H9 (cell line): ENCODE measurements around the gene ZNF385B. TPM values are rescaled to one million over a fixed set of nuclear protein-coding genes. Genes with fewer than 3 reads are reported as not detected.

Experiments
- DNase-seq: peaks from one replicate; pipeline ENCODE4 v3.0.0-alpha.2; 2017
- H2AFZ ChIP-seq: one replicate; pipeline ENCODE4 v1.6.1; 2013; ENCODE audit warnings: mild to moderate bottlenecking, low read length, control low read depth, moderate library complexity
- H2AK5ac ChIP-seq: 2 replicates; pipeline ENCODE4 v1.6.1; 2013; ENCODE audit warnings: low read length, control low read depth, mixed read lengths; ENCODE audit not compliant: insufficient read length
- H2BK120ac ChIP-seq: one replicate; pipeline ENCODE4 v1.6.1; 2013; ENCODE audit warnings: low read depth, mild to moderate bottlenecking, low read length, control low read depth, inconsistent platforms; ENCODE audit not compliant: poor library complexity, severe bottlenecking
- H2BK12ac ChIP-seq: 2 replicates; pipeline ENCODE4 v1.6.1; 2013; ENCODE audit warnings: low read length, control low read depth, mixed read lengths, low read depth; ENCODE audit not compliant: insufficient read length
- H2BK15ac ChIP-seq: 2 replicates; pipeline ENCODE4 v1.6.1; 2013; ENCODE audit warnings: low read depth, low read length, control low read depth
- H2BK20ac ChIP-seq: one replicate; pipeline ENCODE4 v1.6.1; 2013; ENCODE audit warnings: low read depth, mild to moderate bottlenecking, low read length, control low read depth, inconsistent platforms; ENCODE audit not compliant: poor library complexity, severe bottlenecking
- H2BK5ac ChIP-seq: 2 replicates; pipeline ENCODE4 v1.6.1; 2013; ENCODE audit warnings: low read length, control low read depth, mixed read lengths; ENCODE audit not compliant: insufficient read length
- H3K14ac ChIP-seq: 2 replicates; pipeline ENCODE4 v1.6.1; 2013; ENCODE audit warnings: low read length, control low read depth; ENCODE audit not compliant: insufficient read depth
- H3K18ac ChIP-seq: 2 replicates; pipeline ENCODE4 v1.6.1; 2013; ENCODE audit warnings: low read depth, mild to moderate bottlenecking, mixed read lengths, low read length, control low read depth; ENCODE audit not compliant: insufficient read length
- H3K23ac ChIP-seq: 2 replicates; pipeline ENCODE4 v1.6.1; 2013; ENCODE audit warnings: low read length, control low read depth, mixed read lengths, low read depth; ENCODE audit not compliant: insufficient read length
- H3K23me2 ChIP-seq: 2 replicates; pipeline ENCODE4 v1.6.1; 2013; ENCODE audit warnings: low read depth, mild to moderate bottlenecking, mixed read lengths, low read length, control low read depth; ENCODE audit not compliant: insufficient read length, poor library complexity, severe bottlenecking
- H3K27ac ChIP-seq: 2 replicates; pipeline ENCODE4 v1.5.1; 2013; ENCODE audit warnings: low read length, control low read depth, mixed read lengths, low read depth; ENCODE audit not compliant: insufficient read length
- H3K27me3 ChIP-seq: 2 replicates; pipeline ENCODE4 v1.6.1; 2013; ENCODE audit warnings: low read length, control low read depth, inconsistent platforms; ENCODE audit not compliant: insufficient read depth
- H3K4ac ChIP-seq: 2 replicates; pipeline ENCODE4 v1.6.1; 2013; ENCODE audit warnings: low read depth, mild to moderate bottlenecking, control low read depth, inconsistent platforms, low read length, moderate library complexity
- H3K4me1 ChIP-seq: 2 replicates; pipeline ENCODE4 v1.6.1; 2013; ENCODE audit warnings: low read length, control low read depth, inconsistent platforms; ENCODE audit not compliant: insufficient read depth
- H3K4me2 ChIP-seq: 2 replicates; pipeline ENCODE4 v1.6.1; 2013; ENCODE audit warnings: low read length, control low read depth, mixed read lengths; ENCODE audit not compliant: insufficient read length, insufficient read depth
- H3K56ac ChIP-seq: 2 replicates; pipeline ENCODE4 v1.6.1; 2013; ENCODE audit warnings: low read depth, mild to moderate bottlenecking, mixed read lengths, low read length, control low read depth; ENCODE audit not compliant: insufficient read length
- H3K79me1 ChIP-seq: 2 replicates; pipeline ENCODE4 v1.6.1; 2013; ENCODE audit warnings: low read depth, mild to moderate bottlenecking, moderate library complexity, low read length, control low read depth, inconsistent platforms; ENCODE audit not compliant: insufficient read depth, poor library complexity, severe bottlenecking
- H3K79me2 ChIP-seq: 2 replicates; pipeline ENCODE4 v1.6.1; 2013; ENCODE audit warnings: low read length, control low read depth, inconsistent platforms; ENCODE audit not compliant: insufficient read depth
- H3K9ac ChIP-seq: 2 replicates; pipeline ENCODE4 v1.6.1; 2013; ENCODE audit warnings: low read length, control low read depth, mixed read lengths; ENCODE audit not compliant: insufficient read length; ENCODE audit errors: extremely low read depth
- H3K9me3 ChIP-seq: one replicate; pipeline ENCODE4 v1.6.1; 2013; ENCODE audit warnings: low read depth, low read length, inconsistent platforms; ENCODE audit not compliant: control insufficient read depth
- H3T11ph ChIP-seq: one replicate; pipeline ENCODE4 v1.6.1; 2013; ENCODE audit warnings: mild to moderate bottlenecking, low read length, control low read depth, inconsistent platforms
- H4K20me1 ChIP-seq: one replicate; pipeline ENCODE4 v1.6.1; 2013; ENCODE audit not compliant: control insufficient read depth, insufficient read length, insufficient read depth
- H4K5ac ChIP-seq: 2 replicates; pipeline ENCODE4 v1.6.1; 2013; ENCODE audit warnings: low read depth, mild to moderate bottlenecking, mixed read lengths, low read length, control low read depth; ENCODE audit not compliant: insufficient read length
- H4K8ac ChIP-seq: replicated peaks from 2 replicates; pipeline ENCODE4 v1.6.1; 2013; ENCODE audit warnings: low read length, control low read depth, mixed read lengths, low read depth; ENCODE audit not compliant: insufficient read length
- H4K91ac ChIP-seq: 2 replicates; pipeline ENCODE4 v1.6.1; 2013; ENCODE audit warnings: low read depth, mild to moderate bottlenecking, moderate library complexity, mixed read lengths, low read length, control low read depth; ENCODE audit not compliant: insufficient read length
- H3K27ac Mint-ChIP-seq, 3 experiments: 2 replicates in 2 of 3; 3 replicates in 1 of 3; pipeline ENCODE4 v1.8.0; 2020 to 2021; ENCODE audit warnings: mixed read lengths in 3 of 3, mild to moderate bottlenecking in 1 of 3, moderate library complexity in 1 of 3
- H3K27me3 Mint-ChIP-seq: 2 replicates; pipeline ENCODE4 v1.8.0; 2021; ENCODE audit warnings: low read depth, mild to moderate bottlenecking, moderate library complexity, mixed read lengths
- H3K36me3 Mint-ChIP-seq, 3 experiments: 2 replicates in 2 of 3; 3 replicates in 1 of 3; pipeline ENCODE4 v1.8.0; 2020 to 2021; ENCODE audit warnings: low read depth in 3 of 3, mixed read lengths in 3 of 3; ENCODE audit not compliant: insufficient read depth in 1 of 3
- H3K4me1 Mint-ChIP-seq, 2 experiments: 2 replicates each; pipeline ENCODE4 v1.8.0; 2020; ENCODE audit warnings: mixed read lengths in 2 of 2
- H3K4me3 Mint-ChIP-seq, 2 experiments: 2 replicates in 1 of 2; 3 replicates in 1 of 2; pipeline ENCODE4 v1.8.0; 2020 to 2021; ENCODE audit warnings: mild to moderate bottlenecking in 2 of 2, mixed read lengths in 2 of 2, moderate library complexity in 1 of 2
- H3K9me3 Mint-ChIP-seq, 2 experiments: 2 replicates in 1 of 2; 3 replicates in 1 of 2; pipeline ENCODE4 v1.8.0; 2020; ENCODE audit warnings: mild to moderate bottlenecking in 2 of 2, mixed read lengths in 2 of 2, moderate library complexity in 1 of 2
- WGBS: extraction: QIAGEN DNeasy Blood & Tissue Kit; methylation state at CpG from one replicate; pipeline ENCODE4 v1.1.7; 2013; ENCODE audit warnings: missing lambda C conversion rate, low lambda C conversion rate, mixed read lengths; ENCODE audit not compliant: insufficient read length; ENCODE audit errors: extremely low coverage; 5-methylcytosine and 5-hydroxymethylcytosine counted together
- total RNA-seq: library from RNA; stranded (reverse); gene quantifications from 2 replicates; pipeline ENCODE4 v1.2.1, GENCODE V29; 2021
- TF ChIP-seq, protein P1 (sequence below): fragments of 200-600 bp; sonication (generic); conservative IDR thresholded peaks from 3 replicates; pipeline ENCODE4 v1.8.0; 2021; ENCODE audit warnings: antibody characterized with exemption, mild to moderate bottlenecking

ZNF385B gene
- total RNA-seq, 1 experiment from 2014 or later, result 2.1 TPM

DNA sequence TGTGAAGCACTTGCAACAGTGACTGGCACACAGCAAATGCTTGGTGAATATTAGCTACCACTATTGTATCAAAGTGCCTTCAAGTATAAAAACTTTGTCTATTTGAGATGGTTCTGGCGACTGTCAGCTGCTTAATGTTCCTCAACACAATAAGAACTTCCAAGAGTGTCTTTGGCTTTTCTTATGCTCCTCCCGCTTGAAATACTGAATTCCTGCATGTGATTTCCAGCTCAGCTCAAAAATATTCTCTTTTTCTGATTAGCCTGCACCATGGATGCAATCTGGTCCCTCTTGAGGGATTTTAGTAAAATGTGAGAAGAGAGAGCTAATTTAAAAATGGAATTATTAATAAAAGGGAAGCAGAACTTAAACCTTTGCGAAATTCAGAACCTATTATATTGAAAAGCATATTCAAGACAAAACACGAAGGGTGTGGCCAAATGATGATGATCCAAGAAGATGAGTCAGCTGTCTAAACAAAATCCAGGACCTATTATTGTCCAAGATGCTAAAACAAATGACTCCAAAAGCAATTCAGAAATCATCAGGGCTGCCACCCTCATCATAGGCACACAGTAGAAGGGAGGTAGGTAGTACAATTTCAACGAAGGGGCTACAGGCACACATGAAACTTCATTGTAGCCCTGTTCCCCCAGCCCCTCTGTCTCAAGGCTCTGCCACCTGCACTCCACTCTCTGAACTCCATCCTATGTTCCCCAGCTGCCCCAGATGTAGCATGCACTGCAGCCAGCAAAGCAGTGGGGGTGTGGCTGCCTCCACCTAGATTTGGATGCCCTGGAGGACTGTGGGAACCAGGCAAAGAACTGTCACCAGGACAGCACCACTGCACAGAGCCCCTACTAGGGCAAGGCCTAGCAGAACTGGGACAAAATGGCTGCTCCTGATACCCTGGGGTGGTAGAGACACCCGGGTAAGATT lies 190.1 kb downstream of the ZNF385B start:
- H3K9ac ChIP-seq, result no peak overlapping the region
- DNase-seq, result no peak
- no peak overlapping the region for H3K14ac ChIP-seq
- no peak overlapping the region for H3K4ac ChIP-seq
- no peak overlapping the region for H3K4me3 Mint-ChIP-seq
- H2AFZ ChIP-seq, result no peak overlapping the region
- H2BK5ac ChIP-seq, result no peak overlapping the region
- no peaks in the 10 kb centered on the region for H3K79me1 ChIP-seq
- H2BK120ac ChIP-seq, result no peak overlapping the region
- H3K4me2 ChIP-seq, result no peak overlapping the region
- H3K4me1 ChIP-seq, result no peaks in the 10 kb centered on the region
- TF ChIP-seq, protein P1, sequence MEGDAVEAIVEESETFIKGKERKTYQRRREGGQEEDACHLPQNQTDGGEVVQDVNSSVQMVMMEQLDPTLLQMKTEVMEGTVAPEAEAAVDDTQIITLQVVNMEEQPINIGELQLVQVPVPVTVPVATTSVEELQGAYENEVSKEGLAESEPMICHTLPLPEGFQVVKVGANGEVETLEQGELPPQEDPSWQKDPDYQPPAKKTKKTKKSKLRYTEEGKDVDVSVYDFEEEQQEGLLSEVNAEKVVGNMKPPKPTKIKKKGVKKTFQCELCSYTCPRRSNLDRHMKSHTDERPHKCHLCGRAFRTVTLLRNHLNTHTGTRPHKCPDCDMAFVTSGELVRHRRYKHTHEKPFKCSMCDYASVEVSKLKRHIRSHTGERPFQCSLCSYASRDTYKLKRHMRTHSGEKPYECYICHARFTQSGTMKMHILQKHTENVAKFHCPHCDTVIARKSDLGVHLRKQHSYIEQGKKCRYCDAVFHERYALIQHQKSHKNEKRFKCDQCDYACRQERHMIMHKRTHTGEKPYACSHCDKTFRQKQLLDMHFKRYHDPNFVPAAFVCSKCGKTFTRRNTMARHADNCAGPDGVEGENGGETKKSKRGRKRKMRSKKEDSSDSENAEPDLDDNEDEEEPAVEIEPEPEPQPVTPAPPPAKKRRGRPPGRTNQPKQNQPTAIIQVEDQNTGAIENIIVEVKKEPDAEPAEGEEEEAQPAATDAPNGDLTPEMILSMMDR, result no peak
- H3K9me3 Mint-ChIP-seq, result no peaks in the 10 kb centered on the region
- no peaks in the 10 kb centered on the region for H3K9me3 ChIP-seq
- no peak overlapping the region for H4K8ac ChIP-seq
- H4K91ac ChIP-seq, result no peak overlapping the region
- peak overlapping the region in 1 of 3 experiments; percentile 80; a peak in 1 of 7 replicates for H3K27ac Mint-ChIP-seq
- H3K23me2 ChIP-seq, result no peaks in the 10 kb centered on the region
- no peak overlapping the region for H2BK12ac ChIP-seq
- H3K4me1 Mint-ChIP-seq, result no peaks in the 10 kb centered on the region
- no peaks in the 10 kb centered on the region for H3K79me2 ChIP-seq
- no peak overlapping the region for H4K5ac ChIP-seq
- H3K27me3 ChIP-seq, result no peaks in the 10 kb centered on the region
- no peak overlapping the region for H2BK15ac ChIP-seq
- H2BK20ac ChIP-seq, result no peak overlapping the region
- H3K23ac ChIP-seq, result no peak overlapping the region
- WGBS, result no CpG with 5 or more reads among the region's 6 CpGs
- no peaks in the 10 kb centered on the region for H3K36me3 Mint-ChIP-seq
- no peak overlapping the region for H3K18ac ChIP-seq
- no peaks in the 10 kb centered on the region for H4K20me1 ChIP-seq
- H3K27ac ChIP-seq, result no peak overlapping the region
- H2AK5ac ChIP-seq, result no peak overlapping the region
- no peak overlapping the region for H3T11ph ChIP-seq
- no peaks in the 10 kb centered on the region; the same call in 1 of the 2 replicates for H3K27me3 Mint-ChIP-seq
- H3K56ac ChIP-seq, result no peak overlapping the region
